Esophagus squamous epithelium (tissue), 4 donors: ENCODE measurements around the gene DUS2.

Experiments
- POLR2A ChIP-seq, 4 donors: fragments of 450-650 bp; IDR thresholded peaks; one replicate each; pipeline ENCODE4 v1.6.1; 2017; ENCODE audit warnings: antibody characterized with exemption in 4 of 4, mild to moderate bottlenecking in 4 of 4, moderate library complexity in 3 of 4
- TF ChIP-seq, protein P1 (sequence below), 6 experiments: fragments of 450-650 bp in 4 of 6; fragments of 200-600 bp in 2 of 6; sonication (generic) in 2 of 6; IDR thresholded peaks; one replicate each; pipeline ENCODE4 v1.5.1; 2016 to 2019; ENCODE audit warnings: antibody characterized with exemption in 6 of 6, mild to moderate bottlenecking in 4 of 6, moderate library complexity in 4 of 6

- TF ChIP-seq POLR2A (IDR thresholded peaks at IDR 0.05): no peak
- TF ChIP-seq, protein P1, sequence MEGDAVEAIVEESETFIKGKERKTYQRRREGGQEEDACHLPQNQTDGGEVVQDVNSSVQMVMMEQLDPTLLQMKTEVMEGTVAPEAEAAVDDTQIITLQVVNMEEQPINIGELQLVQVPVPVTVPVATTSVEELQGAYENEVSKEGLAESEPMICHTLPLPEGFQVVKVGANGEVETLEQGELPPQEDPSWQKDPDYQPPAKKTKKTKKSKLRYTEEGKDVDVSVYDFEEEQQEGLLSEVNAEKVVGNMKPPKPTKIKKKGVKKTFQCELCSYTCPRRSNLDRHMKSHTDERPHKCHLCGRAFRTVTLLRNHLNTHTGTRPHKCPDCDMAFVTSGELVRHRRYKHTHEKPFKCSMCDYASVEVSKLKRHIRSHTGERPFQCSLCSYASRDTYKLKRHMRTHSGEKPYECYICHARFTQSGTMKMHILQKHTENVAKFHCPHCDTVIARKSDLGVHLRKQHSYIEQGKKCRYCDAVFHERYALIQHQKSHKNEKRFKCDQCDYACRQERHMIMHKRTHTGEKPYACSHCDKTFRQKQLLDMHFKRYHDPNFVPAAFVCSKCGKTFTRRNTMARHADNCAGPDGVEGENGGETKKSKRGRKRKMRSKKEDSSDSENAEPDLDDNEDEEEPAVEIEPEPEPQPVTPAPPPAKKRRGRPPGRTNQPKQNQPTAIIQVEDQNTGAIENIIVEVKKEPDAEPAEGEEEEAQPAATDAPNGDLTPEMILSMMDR (IDR thresholded peaks at IDR 0.05): no peak
Measured at GRCh38 chr16:67999985-68000384, 23.1 kb upstream of the DUS2 start.
